Neutrophil (primary cell): Measurements from ENCODE around the gene NFKBIZ.

Experiments
- H3K27ac ChIP-seq: fragments of 200-600 bp; sonication (generic); 2 replicates; pipeline ENCODE4 v1.5.1; 2016; ENCODE audit warnings: mild to moderate bottlenecking, moderate library complexity
- H3K27me3 ChIP-seq: fragments of 200-600 bp; sonication (generic); 2 replicates; pipeline ENCODE4 v1.6.0; 2016; ENCODE audit warnings: mild to moderate bottlenecking
- H3K36me3 ChIP-seq: fragments of 200-600 bp; sonication (generic); 2 replicates; pipeline ENCODE4 v1.5.1; 2017
- H3K4me1 ChIP-seq, 2 experiments: fragments of 200-600 bp in 1 of 2; sonication (generic) in 1 of 2; 1 replicate in 1 of 2; 2 replicates in 1 of 2; pipeline versions ENCODE4 v1.5.1 to v1.6.1; 2013 to 2016; ENCODE audit warnings: low read depth in 1 of 2, low read length in 1 of 2, mild to moderate bottlenecking in 1 of 2, moderate library complexity in 1 of 2; ENCODE audit not compliant: control insufficient read depth in 1 of 2, insufficient read depth in 1 of 2
- H3K4me3 ChIP-seq, 2 experiments: fragments of 200-600 bp in 1 of 2; sonication (generic) in 1 of 2; 1 replicate in 1 of 2; 2 replicates in 1 of 2; pipeline ENCODE4 v1.5.1; 2013 to 2016; ENCODE audit warnings: low read depth in 1 of 2, low read length in 1 of 2, mild to moderate bottlenecking in 1 of 2, moderate library complexity in 1 of 2
- H3K9me3 ChIP-seq: fragments of 200-600 bp; sonication (generic); 2 replicates; pipeline ENCODE4 v1.5.1; 2016
- CTCF ChIP-seq: fragments of 200-600 bp; sonication (generic); IDR thresholded peaks from 2 replicates; pipeline ENCODE4 v1.5.1; 2016; ENCODE audit warnings: antibody characterized with exemption

NFKBIZ gene

GRCh38 chr3:101865751-101866509, 16.6 kb downstream of the NFKBIZ start:
- TF ChIP-seq CTCF, result no peak
- H3K27me3 ChIP-seq, result no peaks in the 10 kb centered on the region
- H3K9me3 ChIP-seq, result no peaks in the 10 kb centered on the region
- H3K4me3 ChIP-seq, result no peak overlapping the region
- H3K36me3 ChIP-seq, result peaks cover 27% of the 10 kb centered on the region
- no peak overlapping the region for H3K27ac ChIP-seq
- H3K4me1 ChIP-seq, result no peaks in the 10 kb centered on the region

- Histone ChIP-seq H3K36me3 (peaks cover 11% of the 10 kb centered on the region), H3K4me3 (no peak overlapping the region), H3K27me3 (no peaks in the 10 kb centered on the region), H3K9me3 (no peaks in the 10 kb centered on the region), H3K27ac (no peak overlapping the region), H3K4me1 (no peaks in the 10 kb centered on the region)
- no peak for TF ChIP-seq CTCF
Measured at GRCh38 chr3:101867511-101867910, 18.2 kb downstream of the NFKBIZ start.

DNA sequence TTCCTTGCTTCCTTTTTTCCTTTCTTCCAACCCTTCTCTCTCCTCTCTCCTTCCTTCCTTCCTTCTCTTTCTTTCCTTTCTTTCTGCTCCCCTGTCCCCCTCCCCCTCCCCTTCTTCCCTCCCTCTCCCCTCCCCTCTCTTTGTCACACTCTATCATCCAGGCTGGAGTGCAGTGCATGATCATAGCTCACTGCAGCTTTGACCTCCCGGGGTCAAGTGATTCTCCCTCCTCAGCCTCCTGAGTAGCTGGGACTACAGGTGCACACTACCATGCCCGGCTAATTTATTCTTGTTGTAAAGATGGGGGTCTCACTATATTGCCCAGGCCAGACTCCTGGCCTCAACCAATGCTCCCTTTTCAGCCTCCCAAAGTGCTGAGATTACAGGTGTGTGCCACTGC, 18.7 kb downstream of the NFKBIZ start:
- Histone ChIP-seq H3K36me3 (peaks cover 7% of the 10 kb centered on the region), H3K27ac (no peak overlapping the region), H3K27me3 (no peaks in the 10 kb centered on the region), H3K4me1 (no peaks in the 10 kb centered on the region), H3K9me3 (no peaks in the 10 kb centered on the region), H3K4me3 (no peak overlapping the region)
- TF ChIP-seq CTCF, result no peak

GRCh38 chr3:101868534-101869464, 19.5 kb downstream of the NFKBIZ start:
- Histone ChIP-seq H3K27ac (no peak overlapping the region), H3K4me1 (no peaks in the 10 kb centered on the region), H3K36me3 (no peaks in the 10 kb centered on the region), H3K4me3 (no peak overlapping the region), H3K9me3 (no peaks in the 10 kb centered on the region), H3K27me3 (no peaks in the 10 kb centered on the region)
- TF ChIP-seq CTCF, result no peak

DNA sequence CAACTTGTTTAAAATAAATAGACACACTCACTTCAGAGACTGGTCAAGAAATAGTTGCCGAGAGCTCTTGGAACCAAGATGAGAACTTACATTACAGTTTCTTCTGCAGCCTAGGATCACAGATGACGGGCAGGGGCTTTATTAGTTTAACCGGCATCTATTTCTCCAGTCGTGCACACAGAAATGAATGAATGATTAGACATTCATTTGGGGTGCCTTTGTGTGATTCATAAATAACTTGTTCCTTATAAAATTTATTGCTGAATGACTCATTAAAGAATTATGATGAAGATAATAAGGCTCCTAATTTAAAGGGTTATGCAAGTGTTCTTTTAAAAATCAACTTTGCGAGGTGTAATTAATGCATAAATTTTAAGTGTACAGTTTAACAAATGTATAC, 20.8 kb downstream of the NFKBIZ start:
- Histone ChIP-seq H3K4me3 (no peak overlapping the region), H3K4me1 (no peaks in the 10 kb centered on the region), H3K27me3 (no peaks in the 10 kb centered on the region), H3K9me3 (no peaks in the 10 kb centered on the region), H3K36me3 (no peaks in the 10 kb centered on the region), H3K27ac (no peak overlapping the region)
- no peak for TF ChIP-seq CTCF
